ENCODE data around the gene TBX6.
"Not testable (repeated sequence)": the region's sequence is repeated elsewhere in the genome, so short reads cannot be mapped to it uniquely, and the experiment has no call there.

Gene TBX6

DNA sequence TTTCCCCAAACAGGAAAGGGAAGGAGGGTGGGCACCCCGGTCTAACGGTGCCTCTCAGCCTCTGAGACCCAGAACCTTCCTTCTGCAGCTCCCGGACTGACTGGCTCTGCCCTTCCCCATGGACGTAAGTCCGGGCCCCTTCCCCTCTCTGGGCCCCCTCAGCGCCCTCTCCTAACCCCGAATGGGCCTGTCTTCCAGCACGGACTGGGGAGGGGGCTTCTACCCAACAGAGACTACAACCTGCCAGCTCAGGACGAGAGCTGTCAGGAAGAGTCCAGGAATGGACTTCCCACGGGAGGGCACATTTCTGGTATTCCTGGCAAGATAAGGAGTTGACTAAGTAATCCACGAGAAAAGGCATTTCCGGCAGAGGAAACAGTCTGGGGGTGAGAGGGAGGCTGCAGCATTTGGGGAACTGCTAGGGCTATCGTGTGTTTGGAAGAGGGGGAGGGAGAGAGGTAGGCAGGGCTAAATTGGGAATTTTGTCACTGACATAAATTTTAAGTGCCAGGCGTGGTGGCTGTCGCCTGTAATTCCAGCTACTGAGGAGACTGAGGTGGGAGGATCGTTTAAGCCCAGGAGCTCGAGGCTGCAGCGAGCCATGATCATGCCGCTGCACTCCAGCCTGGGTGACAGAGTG, 38.2 kb downstream of the TBX6 start:
- TF ChIP-seq, protein P1, sequence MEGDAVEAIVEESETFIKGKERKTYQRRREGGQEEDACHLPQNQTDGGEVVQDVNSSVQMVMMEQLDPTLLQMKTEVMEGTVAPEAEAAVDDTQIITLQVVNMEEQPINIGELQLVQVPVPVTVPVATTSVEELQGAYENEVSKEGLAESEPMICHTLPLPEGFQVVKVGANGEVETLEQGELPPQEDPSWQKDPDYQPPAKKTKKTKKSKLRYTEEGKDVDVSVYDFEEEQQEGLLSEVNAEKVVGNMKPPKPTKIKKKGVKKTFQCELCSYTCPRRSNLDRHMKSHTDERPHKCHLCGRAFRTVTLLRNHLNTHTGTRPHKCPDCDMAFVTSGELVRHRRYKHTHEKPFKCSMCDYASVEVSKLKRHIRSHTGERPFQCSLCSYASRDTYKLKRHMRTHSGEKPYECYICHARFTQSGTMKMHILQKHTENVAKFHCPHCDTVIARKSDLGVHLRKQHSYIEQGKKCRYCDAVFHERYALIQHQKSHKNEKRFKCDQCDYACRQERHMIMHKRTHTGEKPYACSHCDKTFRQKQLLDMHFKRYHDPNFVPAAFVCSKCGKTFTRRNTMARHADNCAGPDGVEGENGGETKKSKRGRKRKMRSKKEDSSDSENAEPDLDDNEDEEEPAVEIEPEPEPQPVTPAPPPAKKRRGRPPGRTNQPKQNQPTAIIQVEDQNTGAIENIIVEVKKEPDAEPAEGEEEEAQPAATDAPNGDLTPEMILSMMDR (conservative IDR thresholded peaks at IDR 0.05; ENCODE audit: low read depth, low read length): no peak
- no peak for DNase-seq (ENCODE audit: low read depth)
- H3K4me3 ChIP-seq (ENCODE audit: low read length): peak overlapping the region; percentile 66

DNA sequence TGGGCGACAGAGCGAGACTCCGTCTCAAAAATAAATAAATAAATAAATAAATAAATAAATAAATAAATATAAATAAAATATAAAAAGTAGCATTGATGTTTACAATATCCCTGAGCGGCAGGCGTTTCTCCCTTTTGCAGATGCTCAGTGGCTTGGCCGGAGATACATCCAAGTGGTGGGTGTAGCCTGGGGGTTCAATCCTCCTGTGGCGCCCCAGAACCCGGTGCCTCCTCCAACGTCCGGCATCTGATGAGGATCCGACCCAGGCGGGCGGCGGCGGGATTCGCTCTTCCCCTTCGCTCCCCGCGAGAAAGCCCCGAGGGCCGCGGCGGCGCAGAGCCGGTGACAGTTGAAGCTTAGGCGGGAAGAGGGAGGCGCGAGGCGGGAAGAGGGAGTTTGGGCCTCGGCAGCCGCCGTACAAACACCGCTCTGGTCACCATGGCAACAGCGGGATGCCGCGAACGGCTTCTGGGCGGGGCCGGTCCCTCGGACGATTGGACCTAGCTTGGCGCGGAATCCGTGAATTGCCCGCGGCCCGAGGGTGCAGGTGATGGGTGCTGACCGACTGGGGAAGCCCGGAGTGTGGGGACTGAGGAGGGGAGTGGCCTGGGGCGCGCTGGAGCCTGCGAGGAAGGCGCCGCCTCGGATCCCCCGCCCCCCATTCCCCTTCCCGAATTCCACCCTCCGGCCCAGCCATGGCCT, 38.9 kb downstream of the TBX6 start:
- DNase-seq (ENCODE audit: low read depth): no peak
- TF ChIP-seq, protein P1 (conservative IDR thresholded peaks at IDR 0.05; ENCODE audit: low read depth, low read length): no peak
- peak overlapping the region; percentile 66 for H3K4me3 ChIP-seq (ENCODE audit: low read length)

DNA sequence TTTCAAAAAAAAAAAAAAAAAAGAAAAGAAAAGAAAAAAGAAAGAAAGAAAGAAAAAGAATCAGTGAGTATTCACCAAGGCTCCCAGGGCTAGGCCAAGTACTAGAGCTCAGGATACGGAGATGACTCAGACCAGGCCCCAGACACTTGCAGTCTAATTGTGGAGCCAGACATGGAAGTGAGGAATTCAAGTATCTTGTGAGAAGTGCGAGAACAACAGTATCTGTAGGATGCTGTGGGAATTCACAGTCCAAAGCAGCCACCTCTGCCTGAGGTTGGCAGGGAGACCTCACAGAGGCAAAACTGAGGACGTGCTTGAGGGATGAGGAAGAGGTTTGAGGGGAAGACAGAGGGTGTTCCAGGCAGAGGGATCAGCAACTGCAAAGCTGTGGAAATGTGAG, 40.2 kb downstream of the TBX6 start:
- no peak for DNase-seq (ENCODE audit: low read depth)
- TF ChIP-seq, protein P1 (conservative IDR thresholded peaks at IDR 0.05; ENCODE audit: low read depth, low read length): no peak
- no peak overlapping the region for H3K4me3 ChIP-seq (ENCODE audit: low read length)

DNA sequence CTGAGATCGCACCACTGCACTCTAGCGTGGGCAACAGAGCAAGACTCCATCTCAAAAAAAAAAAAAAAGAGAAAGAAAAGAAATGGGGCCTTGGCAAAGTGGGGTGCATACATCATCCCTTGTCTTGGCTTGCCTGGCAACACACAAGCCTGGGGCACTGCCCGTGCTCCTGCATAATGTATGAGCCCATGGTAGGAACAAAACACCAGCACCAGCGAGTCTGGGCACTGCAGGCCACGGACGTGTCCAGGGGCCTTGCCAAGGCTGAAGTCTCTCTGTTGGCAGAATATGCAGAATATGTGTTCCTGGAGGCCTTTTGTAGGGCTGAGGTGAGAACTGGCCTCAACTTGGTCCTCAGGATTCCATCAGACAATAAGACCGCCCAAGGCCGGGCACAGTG, 41.9 kb downstream of the TBX6 start:
- TF ChIP-seq, protein P1 (conservative IDR thresholded peaks at IDR 0.05; ENCODE audit: low read depth, low read length): no peak
- no peak overlapping the region for H3K4me3 ChIP-seq (ENCODE audit: low read length)
- no peak for DNase-seq (ENCODE audit: low read depth)

DNA sequence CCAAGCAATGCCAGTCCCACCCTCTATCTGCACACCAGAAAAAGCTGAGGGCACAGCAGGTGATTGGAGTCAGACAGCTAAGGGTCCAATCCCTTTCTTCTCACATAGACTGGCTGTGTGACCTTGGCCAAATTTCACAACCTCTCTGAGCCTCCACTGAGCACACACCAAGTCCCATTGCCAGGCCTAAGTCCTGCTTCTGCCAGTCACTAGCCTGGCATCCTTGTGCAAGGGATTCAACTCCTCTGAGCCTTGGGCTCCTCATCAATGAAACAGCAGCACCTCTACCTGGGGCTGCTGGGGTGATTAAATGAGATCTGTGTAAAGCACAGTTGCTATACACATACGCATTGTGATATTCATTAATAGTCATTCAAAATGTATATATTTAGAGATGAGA, 45.1 kb downstream of the TBX6 start:
- no peak for DNase-seq (ENCODE audit: low read depth)
- no peak overlapping the region for H3K4me3 ChIP-seq (ENCODE audit: low read length)
- TF ChIP-seq, protein P1 (conservative IDR thresholded peaks at IDR 0.05; ENCODE audit: low read depth, low read length): no peak

DNA sequence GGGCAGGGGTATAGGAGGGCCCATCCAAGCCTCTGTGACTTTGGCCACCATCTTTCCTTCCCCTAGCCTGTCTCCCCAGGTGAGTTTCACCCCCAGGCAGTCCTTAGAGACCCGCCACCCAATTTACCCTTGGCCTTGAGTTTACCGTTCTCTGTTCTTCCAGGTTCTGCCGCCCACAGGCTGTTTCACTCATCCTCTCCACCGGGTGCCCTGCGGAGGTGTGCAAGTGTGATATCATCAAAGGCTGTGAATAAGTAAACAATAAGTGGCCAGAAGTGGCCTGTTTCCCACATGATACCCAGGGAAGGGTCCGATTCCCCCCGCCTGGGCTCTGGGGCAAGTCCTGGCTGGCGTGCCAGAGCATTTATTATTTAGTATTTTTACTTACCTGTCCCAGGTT, 45.5 kb downstream of the TBX6 start:
- no peak overlapping the region for H3K4me3 ChIP-seq (ENCODE audit: low read length)
- TF ChIP-seq, protein P1 (conservative IDR thresholded peaks at IDR 0.05; ENCODE audit: low read depth, low read length): no peak

DNA sequence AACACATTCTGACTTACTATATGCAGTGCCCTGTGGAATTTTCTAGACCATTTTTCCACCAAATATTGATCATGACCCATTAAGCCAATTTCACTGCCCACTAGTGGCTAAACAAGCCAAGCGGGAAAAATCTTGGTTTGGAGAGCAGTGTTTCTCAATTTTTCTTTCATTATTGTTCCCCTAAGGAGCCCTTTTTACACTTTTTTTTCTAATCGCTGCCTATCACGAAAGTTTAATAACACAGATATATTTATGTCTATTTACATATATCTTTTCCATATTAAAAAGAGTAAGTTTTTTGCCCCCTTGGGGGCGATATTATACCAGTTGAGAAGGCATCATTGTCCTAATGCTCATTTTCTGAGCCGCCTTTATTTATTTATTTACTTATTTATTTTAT, 49.9 kb downstream of the TBX6 start:
- TF ChIP-seq, protein P1 (conservative IDR thresholded peaks at IDR 0.05; ENCODE audit: low read depth, low read length): peak; percentile 33
- no peak overlapping the region for H3K4me3 ChIP-seq (ENCODE audit: low read length)
- no peak for DNase-seq (ENCODE audit: low read depth)

More for the DNA sequence above, 45.5 kb downstream of the TBX6 start:
- no peak for DNase-seq (ENCODE audit: low read depth)

DNA sequence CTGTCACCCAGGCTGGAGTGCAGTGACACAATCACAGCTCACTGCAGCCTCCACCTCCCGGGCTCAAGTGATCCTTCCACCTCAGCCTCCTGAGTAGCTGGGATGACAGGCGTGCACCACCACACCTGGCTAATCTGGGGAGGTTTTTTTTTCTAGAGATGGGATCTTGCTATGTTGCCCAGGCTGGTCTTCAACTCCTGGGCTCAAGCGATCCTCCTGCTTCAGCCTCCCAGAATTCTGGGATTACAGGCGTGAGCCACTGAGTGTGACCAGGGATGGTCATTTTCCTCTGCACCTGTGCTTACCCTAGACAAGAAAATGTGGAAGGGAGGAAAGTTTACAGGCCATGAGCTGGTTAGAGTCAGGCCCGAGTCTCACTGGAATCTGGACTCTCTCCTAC, 51.0 kb downstream of the TBX6 start:
- not testable (repeated sequence) for H3K4me3 ChIP-seq (ENCODE audit: low read length); DNase-seq (ENCODE audit: low read depth)
